Activated CD8-positive, alpha-beta memory T cell treated with anti-CD3 and anti-CD28 coated beads, Interleukin-2, amount 10 ng/mL, durations not matched to agents 7 days and 5 days (primary cell): Measurements from ENCODE around the gene STPG1. TPM values are rescaled to one million over a fixed set of nuclear protein-coding genes. Genes with fewer than 3 reads are reported as not detected.

Source experiments
- ATAC-seq: fragments of 150-1000 bp; cut with Tn5 transposase; one replicate; pipeline ENCODE4 v1.10.0; 2021; ENCODE audit warnings: moderate library complexity
- CTCF ChIA-PET: fragments of 350-600 bp; sonication (Branson Sonifier 250); formaldehyde crosslinking; loops from one replicate; lab custom pipeline; 2021; ENCODE audit warnings: antibody characterized with exemption; lab: Charles Lee
- DNase-seq: peaks from one replicate; pipeline ENCODE4 v3.0.0-alpha.2; 2020
- H3K27ac Mint-ChIP-seq: one replicate; pipeline ENCODE4 v1.8.0; 2021; ENCODE audit warnings: mild to moderate bottlenecking, mixed read lengths
- H3K27me3 Mint-ChIP-seq: one replicate; pipeline ENCODE4 v1.8.0; 2021; ENCODE audit warnings: mixed read lengths
- H3K36me3 Mint-ChIP-seq: one replicate; pipeline ENCODE4 v1.8.0; 2021; ENCODE audit warnings: mild to moderate bottlenecking, mixed read lengths
- H3K4me1 Mint-ChIP-seq: one replicate; pipeline ENCODE4 v1.8.0; 2021; ENCODE audit warnings: mixed read lengths
- H3K4me3 Mint-ChIP-seq: one replicate; pipeline ENCODE4 v1.8.0; 2021; ENCODE audit warnings: mild to moderate bottlenecking, moderate library complexity, mixed read lengths
- H3K9me3 Mint-ChIP-seq: one replicate; pipeline ENCODE4 v1.8.0; 2022; ENCODE audit warnings: low read depth, mixed read lengths
- total RNA-seq, 2 experiments: library from RNA; stranded (reverse); gene quantifications; one replicate each; pipeline ENCODE4 v1.2.3, GENCODE V29; 2021

STPG1 gene
- total RNA-seq, 2 experiments from 2014 or later: 5.6 to 9.2 TPM

GRCh38 chr1:24355466-24355865, 58.1 kb downstream of the STPG1 start:
- CTCF ChIA-PET: no interaction called here
- Mint-ChIP-seq H3K36me3 (no peaks in the 10 kb centered on the region), H3K4me1 (peaks cover 24% of the 10 kb centered on the region), H3K27ac (no peak overlapping the region), H3K9me3 (no peaks in the 10 kb centered on the region), H3K27me3 (no peaks in the 10 kb centered on the region), H3K4me3 (no peak overlapping the region)
- DNase-seq (no peak), ATAC-seq (no peak)

- CTCF ChIA-PET: no interaction called here
These were observed 60.2 kb downstream of the STPG1 start for GRCh38 chr1:24353292-24353891.

GRCh38 chr1:24351918-24352627, 61.5 kb downstream of the STPG1 start:
- Mint-ChIP-seq H3K4me1 (peaks cover 34% of the 10 kb centered on the region), H3K9me3 (no peaks in the 10 kb centered on the region), H3K27me3 (peaks cover 4% of the 10 kb centered on the region), H3K36me3 (no peaks in the 10 kb centered on the region), H3K27ac (peak overlapping the region; percentile 47), H3K4me3 (no peak overlapping the region)
- DNase-seq: peak; percentile 62
- ATAC-seq: peak; percentile 25
- CTCF ChIA-PET: interaction anchor here (1.0 to 2.0 kb wide), 6 partner anchors 33 to 202 kb away, joined by 3 to 10 read pairs (median 6); partner anchors contain the start of gene IFNLR1

More at GRCh38 chr1:24353292-24353891, 60.2 kb downstream of the STPG1 start:
- ATAC-seq (no peak), DNase-seq (no peak)
- no peak overlapping the region for H3K27ac Mint-ChIP-seq
- peaks cover 34% of the 10 kb centered on the region for H3K4me1 Mint-ChIP-seq
- H3K4me3 Mint-ChIP-seq: no peak overlapping the region
- no peaks in the 10 kb centered on the region for H3K36me3 Mint-ChIP-seq
- H3K27me3 Mint-ChIP-seq: no peaks in the 10 kb centered on the region
- H3K9me3 Mint-ChIP-seq: no peaks in the 10 kb centered on the region

GRCh38 chr1:24351247-24351646, 62.3 kb downstream of the STPG1 start:
- no peaks in the 10 kb centered on the region for H3K9me3 Mint-ChIP-seq
- peak overlapping the region; percentile 75 for H3K27ac Mint-ChIP-seq
- no peak overlapping the region for H3K4me3 Mint-ChIP-seq
- no peaks in the 10 kb centered on the region for H3K36me3 Mint-ChIP-seq
- CTCF ChIA-PET: interaction anchor here (0.8 to 2.0 kb wide), 8 partner anchors 13 to 236 kb away, joined by 3 to 10 read pairs (median 4); partner anchors contain the start of gene IFNLR1
- H3K27me3 Mint-ChIP-seq: peaks cover 4% of the 10 kb centered on the region
- ATAC-seq (peak; percentile 82), DNase-seq (peak; percentile 45)
- H3K4me1 Mint-ChIP-seq: peaks cover 34% of the 10 kb centered on the region

GRCh38 chr1:24349891-24350290, 63.7 kb downstream of the STPG1 start:
- Mint-ChIP-seq H3K36me3 (no peaks in the 10 kb centered on the region), H3K27ac (peak overlapping the region; percentile 11), H3K4me3 (no peak overlapping the region), H3K9me3 (no peaks in the 10 kb centered on the region), H3K27me3 (peaks cover 4% of the 10 kb centered on the region), H3K4me1 (peaks cover 34% of the 10 kb centered on the region)
- CTCF ChIA-PET: interaction anchor here (3.1 kb wide), 1 partner anchor 149 kb away, joined by 14 read pairs; no protein-coding TSS in a partner anchor
- DNase-seq (no peak), ATAC-seq (no peak)

- no peak for ATAC-seq
- no peaks in the 10 kb centered on the region for H3K36me3 Mint-ChIP-seq
- no peak for DNase-seq
- CTCF ChIA-PET: interaction anchor here (0.6 to 3.1 kb wide), 3 partner anchors 43 to 205 kb away, joined by 3 to 14 read pairs (median 4); partner anchors contain the start of gene IL22RA1
- no peak overlapping the region for H3K4me3 Mint-ChIP-seq
- H3K9me3 Mint-ChIP-seq: no peaks in the 10 kb centered on the region
- H3K4me1 Mint-ChIP-seq: peaks cover 34% of the 10 kb centered on the region
- no peak overlapping the region for H3K27ac Mint-ChIP-seq
- H3K27me3 Mint-ChIP-seq: peaks cover 4% of the 10 kb centered on the region
These were observed 65.4 kb downstream of the STPG1 start for GRCh38 chr1:24348196-24348595.

- CTCF ChIA-PET: interaction anchor here (0.6 to 3.1 kb wide), 3 partner anchors 146 to 205 kb away, joined by 3 to 14 read pairs (median 3); partner anchors contain the start of gene IL22RA1
- Mint-ChIP-seq H3K36me3 (no peaks in the 10 kb centered on the region), H3K27ac (no peak overlapping the region)
These were observed 66.2 kb downstream of the STPG1 start for GRCh38 chr1:24347159-24347934.

GRCh38 chr1:24345334-24345733, 68.2 kb downstream of the STPG1 start:
- H3K27ac Mint-ChIP-seq: no peak overlapping the region
- peaks cover 4% of the 10 kb centered on the region for H3K27me3 Mint-ChIP-seq
- H3K4me3 Mint-ChIP-seq: no peak overlapping the region
- H3K4me1 Mint-ChIP-seq: peaks cover 8% of the 10 kb centered on the region
- H3K36me3 Mint-ChIP-seq: no peaks in the 10 kb centered on the region
- H3K9me3 Mint-ChIP-seq: no peaks in the 10 kb centered on the region
- CTCF ChIA-PET: no interaction called here
- ATAC-seq: no peak
- DNase-seq: no peak

More at GRCh38 chr1:24347159-24347934, 66.2 kb downstream of the STPG1 start:
- peaks cover 4% of the 10 kb centered on the region for H3K27me3 Mint-ChIP-seq
- DNase-seq (no peak), ATAC-seq (no peak)
- no peaks in the 10 kb centered on the region for H3K9me3 Mint-ChIP-seq
- peaks cover 27% of the 10 kb centered on the region for H3K4me1 Mint-ChIP-seq
- no peak overlapping the region for H3K4me3 Mint-ChIP-seq

- H3K36me3 Mint-ChIP-seq: no peaks in the 10 kb centered on the region
- H3K9me3 Mint-ChIP-seq: no peaks in the 10 kb centered on the region
- H3K27me3 Mint-ChIP-seq: peaks cover 4% of the 10 kb centered on the region
- no peak overlapping the region for H3K4me3 Mint-ChIP-seq
- H3K4me1 Mint-ChIP-seq: no peaks in the 10 kb centered on the region
- ATAC-seq (no peak), DNase-seq (no peak)
- CTCF ChIA-PET: interaction anchor here (0.8 kb wide), 1 partner anchor 47 kb away, joined by 4 read pairs; no protein-coding TSS in a partner anchor
- no peak overlapping the region for H3K27ac Mint-ChIP-seq
These were observed 69.4 kb downstream of the STPG1 start for GRCh38 chr1:24344090-24344742.

GRCh38 chr1:24343412-24344089, 70.0 kb downstream of the STPG1 start:
- H3K36me3 Mint-ChIP-seq: no peaks in the 10 kb centered on the region

GRCh38 chr1:24341260-24341659, 72.3 kb downstream of the STPG1 start:
- H3K9me3 Mint-ChIP-seq: no peaks in the 10 kb centered on the region
- no peak for ATAC-seq
- H3K27ac Mint-ChIP-seq: no peak overlapping the region
- CTCF ChIA-PET: no interaction called here
- H3K36me3 Mint-ChIP-seq: no peaks in the 10 kb centered on the region
- no peak for DNase-seq
- H3K27me3 Mint-ChIP-seq: peaks cover 2% of the 10 kb centered on the region
- H3K4me1 Mint-ChIP-seq: peaks cover 2% of the 10 kb centered on the region
- H3K4me3 Mint-ChIP-seq: no peak overlapping the region

More at GRCh38 chr1:24343412-24344089, 70.0 kb downstream of the STPG1 start:
- H3K27ac Mint-ChIP-seq: no peak overlapping the region
- no peak overlapping the region for H3K4me3 Mint-ChIP-seq
- H3K9me3 Mint-ChIP-seq: no peaks in the 10 kb centered on the region
- peaks cover 4% of the 10 kb centered on the region for H3K27me3 Mint-ChIP-seq
- no peak for DNase-seq
- no peaks in the 10 kb centered on the region for H3K4me1 Mint-ChIP-seq
- CTCF ChIA-PET: interaction anchor here (0.8 kb wide), 1 partner anchor 48 kb away, joined by 4 read pairs; no protein-coding TSS in a partner anchor
- no peak for ATAC-seq

- ATAC-seq: no peak
- CTCF ChIA-PET: no interaction called here
These were observed 72.8 kb downstream of the STPG1 start for GRCh38 chr1:24340770-24341169.

More at GRCh38 chr1:24340770-24341169, 72.8 kb downstream of the STPG1 start:
- no peak overlapping the region for H3K4me3 Mint-ChIP-seq
- peaks cover 2% of the 10 kb centered on the region for H3K4me1 Mint-ChIP-seq
- H3K9me3 Mint-ChIP-seq: no peaks in the 10 kb centered on the region
- DNase-seq: no peak
- H3K27ac Mint-ChIP-seq: no peak overlapping the region
- peaks cover 4% of the 10 kb centered on the region for H3K27me3 Mint-ChIP-seq
- no peaks in the 10 kb centered on the region for H3K36me3 Mint-ChIP-seq
